Heart right ventricle (tissue), 16 donors: Measurements from ENCODE around the gene TYRP1. TPM values are rescaled to one million over a fixed set of nuclear protein-coding genes. Genes with fewer than 3 reads are reported as not detected.

Experiments used
- ATAC-seq, 8 donors: fragments of 200-7000 bp; cut with Tn5 transposase; one replicate each; pipeline ENCODE4 v1.9.1; 2020; ENCODE audit warnings: mild to moderate bottlenecking in 8 of 8, moderate library complexity in 8 of 8, moderate number of reproducible peaks in 1 of 8
- DNase-seq, 2 donors: peaks; one replicate each; pipeline ENCODE4 v3.0.0-alpha.2; 2020
- H3K27ac ChIP-seq, 10 donors: fragments of 200-600 bp; sonication (generic) in 2 of 10; one replicate each; pipeline versions ENCODE4 v1.5.0 to v1.8.0; 2020 to 2022; ENCODE audit warnings: mild to moderate bottlenecking in 3 of 10
- H3K27me3 ChIP-seq, 7 donors: fragments of 200-600 bp; one replicate each; pipeline ENCODE4 v1.8.0; 2021 to 2022; ENCODE audit warnings: mild to moderate bottlenecking in 2 of 7
- H3K36me3 ChIP-seq, 9 donors: fragments of 200-600 bp; sonication (generic) in 1 of 9; one replicate each; pipeline versions ENCODE4 v1.5.0 to v1.8.0; 2020 to 2022; ENCODE audit warnings: mild to moderate bottlenecking in 2 of 9
- H3K4me1 ChIP-seq, 9 donors: fragments of 200-600 bp; sonication (generic) in 1 of 9; one replicate each; pipeline versions ENCODE4 v1.5.0 to v1.8.0; 2020 to 2022; ENCODE audit warnings: mild to moderate bottlenecking in 4 of 9
- H3K4me3 ChIP-seq, 10 donors: fragments of 200-600 bp; sonication (generic) in 2 of 10; one replicate each; pipeline versions ENCODE4 v1.5.0 to v1.8.0; 2020 to 2022; ENCODE audit warnings: mild to moderate bottlenecking in 7 of 10, moderate library complexity in 2 of 10
- H3K9me3 ChIP-seq, 11 donors: fragments of 200-600 bp in 10 of 11; sonication (generic) in 2 of 11; one replicate each; pipeline versions ENCODE4 v1.5.0 to v1.8.0; 2013 to 2022; ENCODE audit warnings: mild to moderate bottlenecking in 2 of 11, control low read depth in 1 of 11, moderate library complexity in 1 of 11
- WGBS, 2 donors: extraction: QIAGEN DNeasy Blood & Tissue Kit; methylation state at CpG; one replicate each; pipeline ENCODE4 v1.1.7; 2013; ENCODE audit warnings: inconsistent platforms in 1 of 2; 5-methylcytosine and 5-hydroxymethylcytosine counted together
- intact Hi-C, 10 donors: fragments of 100-400 bp; cut with DNase I; formaldehyde crosslinking; loops; one replicate each; pipeline versions ENCODE4 v1.11.1 to v1.14.2; 2022
- long read RNA-seq, 3 donors: library from polyadenylated mRNA; unstranded; transcript quantifications; one replicate each; pipeline ENCODE4 v2.0.0, GENCODE V29; 2020 to 2021
- polyA plus RNA-seq, 2 donors: library from polyadenylated mRNA; stranded (reverse); fragments of 200-250 nt; gene quantifications; one replicate each; pipeline ENCODE4 v1.2.3, GENCODE V29; 2013
- total RNA-seq, 10 donors: library from RNA; stranded (reverse); fragmentation: NEBNext Ultra II Directional in 3 of 10; extraction: Animal tissue kit (Norgen Biotek cat#: 25700) in 3 of 10; gene quantifications; one replicate each; pipeline versions ENCODE4 v1.2.1 to v1.2.4, GENCODE V29; 2021 to 2023
- TF ChIP-seq, protein P1 (sequence below), 9 donors: fragments of 200-600 bp; sonication (generic) in 2 of 9; IDR thresholded peaks; one replicate each; pipeline versions ENCODE4 v1.5.0 to v1.8.0; 2021 to 2022; ENCODE audit warnings: antibody characterized with exemption in 9 of 9, mild to moderate bottlenecking in 5 of 9, moderate library complexity in 1 of 9
- donor health status: Arrhythmogenic right ventricular cardiomyopathy.
- donor health status: ischemic (EF 13 %, LVEDD 7.1; RV severe dilation, severe dysfunction).
- donor health status: healthy with polysubstance abuse.
- donor health status: DM: no; HTN: yes; CAD: no.
- donor health status: DM: no; HTN: no; CAD: no.
- donor health status: ischemic (EF 25% LVEDD 6.9; RV normal size, moderate dysfunction).
- donor health status: ischemic (EF 25% LVEDD 5.7; RV mildly dilated, moderate dysfunction).
- donor health status: healthy.
- donor health status: DM: yes; HTN: yes; CAD: no.
- donor health status: Ischemic cardiomyopathy.
- donor health status: ischemic (EF 35%, LVEDD 5.7; RV mildly dilated, moderate dysfunction).
- donor health status: nonischemic (EF 11% LVEDD 7.7; RV severe dilation, severe dysfunction).
- donor health status: DM: yes; HTN: yes; CAD: no.
- donor health status: PGD.
- donor health status: ischemic (EF 29% LVEDD 5.4; RV normal size, mild dysfunction).
- donor health status: nonischemic (EF 23%, LVEDD 6.1; RV moderate dilation, normal function).

Gene TYRP1, protein sequence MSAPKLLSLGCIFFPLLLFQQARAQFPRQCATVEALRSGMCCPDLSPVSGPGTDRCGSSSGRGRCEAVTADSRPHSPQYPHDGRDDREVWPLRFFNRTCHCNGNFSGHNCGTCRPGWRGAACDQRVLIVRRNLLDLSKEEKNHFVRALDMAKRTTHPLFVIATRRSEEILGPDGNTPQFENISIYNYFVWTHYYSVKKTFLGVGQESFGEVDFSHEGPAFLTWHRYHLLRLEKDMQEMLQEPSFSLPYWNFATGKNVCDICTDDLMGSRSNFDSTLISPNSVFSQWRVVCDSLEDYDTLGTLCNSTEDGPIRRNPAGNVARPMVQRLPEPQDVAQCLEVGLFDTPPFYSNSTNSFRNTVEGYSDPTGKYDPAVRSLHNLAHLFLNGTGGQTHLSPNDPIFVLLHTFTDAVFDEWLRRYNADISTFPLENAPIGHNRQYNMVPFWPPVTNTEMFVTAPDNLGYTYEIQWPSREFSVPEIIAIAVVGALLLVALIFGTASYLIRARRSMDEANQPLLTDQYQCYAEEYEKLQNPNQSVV
- total RNA-seq (100 to 1,000 TPM in 4 of 10 donors, 10 to 100 TPM in 6; 39.2 to 138 (median 77.8) TPM), polyA plus RNA-seq (10 to 100 TPM in 1 of 2 donors, 1 to 10 TPM in 1; 7.2 to 11.0 TPM)
- long read RNA-seq, donor 1, transcript TYRP1-201 (5 exons, 872 nt), result major isoform, 5 of 35 reads
- long read RNA-seq, donor 1, partial matches to known transcripts, result 27 of 35 reads
- long read RNA-seq, donor 1, other reads (novel, unspliced or antisense), result 3 of 35 reads
- long read RNA-seq, donor 2, transcript TYRP1-201 (5 exons, 872 nt), result major isoform, 10 of 63 reads
- long read RNA-seq, donor 2, partial matches to known transcripts, result 50 of 63 reads
- long read RNA-seq, donor 2, other reads (novel, unspliced or antisense), result 3 of 63 reads
- long read RNA-seq, donor 3, transcript TYRP1-201 (5 exons, 872 nt), result major isoform, 12 of 113 reads
- long read RNA-seq, donor 3, partial matches to known transcripts, result 79 of 113 reads
- long read RNA-seq, donor 3, other reads (novel, unspliced or antisense), result 21 of 113 reads

DNA sequence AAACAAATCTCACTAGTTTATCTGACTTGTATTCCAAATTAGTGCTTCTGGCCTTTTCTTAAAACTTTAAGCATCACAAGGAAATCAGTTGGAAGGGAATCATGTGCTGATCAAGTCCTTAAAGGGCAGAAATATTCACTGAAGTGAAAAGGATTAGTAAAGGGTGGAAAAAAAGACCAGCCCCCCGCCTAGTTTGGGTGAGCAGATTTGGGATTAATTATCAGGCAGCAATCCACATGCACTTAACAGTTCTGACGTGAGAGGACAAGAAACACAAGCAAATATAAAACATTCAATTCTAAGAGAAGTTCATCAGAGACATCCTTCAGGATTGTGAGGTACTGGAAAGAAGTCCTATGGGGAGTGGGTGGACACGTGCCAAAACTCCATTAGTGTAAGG lies at the start of gene TYRP1:
Gene TYRP1 (plus strand): TSS at position 245 of the 400 bp plus-strand sequence. CDS start 612 bp downstream, outside the sequence.
- Histone ChIP-seq H3K36me3 (no peaks in the 10 kb centered on the region), H3K9me3 (no peaks in the 10 kb centered on the region), H3K4me3 (no peak within 1 kb of the TSS), H3K27ac (no peak within 1 kb of the TSS), H3K27me3 (no peaks in the 10 kb centered on the region), H3K4me1 (peaks cover 0 to 11% (median 0%) of the 10 kb centered on the region in 9 donors)
- ATAC-seq (no peak), DNase-seq (no peak)
- WGBS, 2 donors, result 76 to 86% methylated on average over 3 of the region's 3 CpGs
- intact Hi-C loops, result no loop called here
- TF ChIP-seq, protein P1, sequence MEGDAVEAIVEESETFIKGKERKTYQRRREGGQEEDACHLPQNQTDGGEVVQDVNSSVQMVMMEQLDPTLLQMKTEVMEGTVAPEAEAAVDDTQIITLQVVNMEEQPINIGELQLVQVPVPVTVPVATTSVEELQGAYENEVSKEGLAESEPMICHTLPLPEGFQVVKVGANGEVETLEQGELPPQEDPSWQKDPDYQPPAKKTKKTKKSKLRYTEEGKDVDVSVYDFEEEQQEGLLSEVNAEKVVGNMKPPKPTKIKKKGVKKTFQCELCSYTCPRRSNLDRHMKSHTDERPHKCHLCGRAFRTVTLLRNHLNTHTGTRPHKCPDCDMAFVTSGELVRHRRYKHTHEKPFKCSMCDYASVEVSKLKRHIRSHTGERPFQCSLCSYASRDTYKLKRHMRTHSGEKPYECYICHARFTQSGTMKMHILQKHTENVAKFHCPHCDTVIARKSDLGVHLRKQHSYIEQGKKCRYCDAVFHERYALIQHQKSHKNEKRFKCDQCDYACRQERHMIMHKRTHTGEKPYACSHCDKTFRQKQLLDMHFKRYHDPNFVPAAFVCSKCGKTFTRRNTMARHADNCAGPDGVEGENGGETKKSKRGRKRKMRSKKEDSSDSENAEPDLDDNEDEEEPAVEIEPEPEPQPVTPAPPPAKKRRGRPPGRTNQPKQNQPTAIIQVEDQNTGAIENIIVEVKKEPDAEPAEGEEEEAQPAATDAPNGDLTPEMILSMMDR (IDR thresholded peaks at IDR 0.05), result no peak

DNA sequence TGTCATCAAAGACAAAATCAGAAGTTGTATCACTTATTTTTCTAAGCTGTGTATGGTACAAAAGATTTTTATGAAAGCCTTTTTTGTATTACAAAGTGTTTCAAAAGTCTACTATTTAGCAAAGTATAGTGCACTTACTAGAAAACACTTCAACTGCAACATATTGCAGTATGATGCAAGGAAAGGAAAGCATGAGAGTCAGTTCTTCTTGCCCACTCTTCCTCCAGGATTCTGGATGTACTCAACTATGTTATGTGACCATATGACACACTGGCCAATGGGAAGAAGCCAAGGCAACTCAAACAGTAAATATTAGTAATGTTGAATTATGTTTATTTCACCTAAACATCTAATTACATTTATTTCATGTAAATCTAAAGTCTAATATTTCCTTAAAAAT lies 49.5 kb upstream of the TYRP1 start:
- Histone ChIP-seq H3K27me3 (peaks cover 0 to 5% (median 0%) of the 10 kb centered on the region in 7 donors), H3K4me1 (no peaks in the 10 kb centered on the region), H3K9me3 (no peaks in the 10 kb centered on the region), H3K4me3 (no peak overlapping the region), H3K27ac (no peak overlapping the region), H3K36me3 (no peaks in the 10 kb centered on the region)
- DNase-seq (no peak), ATAC-seq (no peak)
- intact Hi-C loops, result loop anchor here in 1 of 10 donors (10.0 kb wide), 1 partner anchor 89 kb away; no protein-coding TSS in a partner anchor
- TF ChIP-seq, protein P1 (IDR thresholded peaks at IDR 0.05), result no peak

DNA sequence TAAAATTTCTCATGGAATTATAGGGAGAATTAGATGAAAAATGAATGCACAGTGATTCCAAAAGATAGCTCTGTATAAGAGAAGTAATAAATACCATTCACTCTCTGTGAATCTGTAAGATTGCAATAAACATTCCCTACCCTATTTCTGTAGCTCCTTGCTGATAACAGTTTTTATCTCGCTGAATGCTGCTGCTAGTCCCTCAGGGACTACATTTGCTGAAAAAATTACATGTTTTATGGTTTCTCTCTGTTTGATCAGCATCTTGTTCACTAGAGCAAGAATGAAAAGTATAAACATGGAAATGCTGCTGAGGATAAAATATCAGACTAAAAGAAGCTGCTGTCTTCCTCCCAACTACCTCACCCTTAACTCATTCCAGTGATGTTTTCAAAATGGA lies 44.3 kb upstream of the TYRP1 start:
- ATAC-seq (no peak), DNase-seq (no peak)
- Histone ChIP-seq H3K4me1 (no peaks in the 10 kb centered on the region), H3K27me3 (no peaks in the 10 kb centered on the region), H3K36me3 (no peaks in the 10 kb centered on the region), H3K27ac (no peak overlapping the region), H3K9me3 (no peaks in the 10 kb centered on the region), H3K4me3 (no peak overlapping the region)
- TF ChIP-seq, protein P1 (IDR thresholded peaks at IDR 0.05), result no peak
- intact Hi-C loops, result loop anchor here in 1 of 10 donors (10.0 kb wide), 1 partner anchor 94 kb away; no protein-coding TSS in a partner anchor
- 39% methylated on average over 1 of the region's 1 CpG for WGBS, 2 donors

DNA sequence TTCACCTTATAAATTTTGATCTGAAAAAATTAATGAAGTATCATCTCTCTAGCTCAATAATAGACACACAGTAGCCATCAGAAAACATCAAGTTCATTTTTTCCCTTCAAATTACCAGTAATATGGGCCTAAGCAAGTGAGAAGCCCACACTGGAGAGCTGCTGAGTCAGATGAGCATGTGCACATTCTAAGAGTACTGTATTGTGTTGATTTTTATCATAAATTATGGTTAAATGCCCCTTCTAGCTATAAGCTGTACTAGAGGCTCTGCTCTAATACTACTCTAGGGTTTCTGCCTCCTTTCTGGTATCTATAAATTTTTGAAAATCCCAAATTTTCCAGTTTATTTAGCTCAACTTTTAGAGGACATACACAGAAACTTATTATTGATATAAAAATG lies 42.1 kb upstream of the TYRP1 start:
- Histone ChIP-seq H3K9me3 (no peaks in the 10 kb centered on the region), H3K36me3 (no peaks in the 10 kb centered on the region), H3K27me3 (no peaks in the 10 kb centered on the region), H3K27ac (no peak overlapping the region), H3K4me3 (no peak overlapping the region), H3K4me1 (no peaks in the 10 kb centered on the region)
- no peak for ATAC-seq
- TF ChIP-seq, protein P1 (IDR thresholded peaks at IDR 0.05), result no peak
- DNase-seq, result no peak
- intact Hi-C loops, result no loop called here
